Central memory CD8-positive, alpha-beta T cell (primary cell): ENCODE measurements around the gene GMIP.

Source experiments
- ATAC-seq: fragments of 150-1000 bp; cut with Tn5 transposase; replicated peaks from 2 replicates; pipeline ENCODE4 v1.10.0; 2022; ENCODE audit warnings: mild to moderate bottlenecking, moderate FRiP score, moderate number of reproducible peaks; ENCODE audit not compliant: poor library complexity, severe bottlenecking; ENCODE audit errors: extremely low read depth
- DNase-seq, 2 donors: peaks; one replicate each; pipeline ENCODE4 v3.0.0; 2021; ENCODE audit warnings: low spot score in 2 of 2
- H3K27ac Mint-ChIP-seq: one replicate; pipeline ENCODE4 v1.8.0; 2022; ENCODE audit warnings: low read depth, mild to moderate bottlenecking, moderate library complexity, mixed read lengths
- H3K27me3 Mint-ChIP-seq: one replicate; pipeline ENCODE4 v1.8.0; 2022; ENCODE audit warnings: mixed read lengths
- H3K36me3 Mint-ChIP-seq: one replicate; pipeline ENCODE4 v1.8.0; 2022; ENCODE audit warnings: mild to moderate bottlenecking, moderate library complexity, mixed read lengths; ENCODE audit not compliant: insufficient read depth
- H3K4me1 Mint-ChIP-seq: one replicate; pipeline ENCODE4 v1.8.0; 2022; ENCODE audit warnings: mixed read lengths
- H3K4me3 Mint-ChIP-seq: one replicate; pipeline ENCODE4 v1.8.0; 2022; ENCODE audit warnings: mild to moderate bottlenecking, moderate library complexity, mixed read lengths
- H3K9me3 Mint-ChIP-seq: one replicate; pipeline ENCODE4 v1.8.0; 2022; ENCODE audit warnings: mixed read lengths

GMIP gene

DNA sequence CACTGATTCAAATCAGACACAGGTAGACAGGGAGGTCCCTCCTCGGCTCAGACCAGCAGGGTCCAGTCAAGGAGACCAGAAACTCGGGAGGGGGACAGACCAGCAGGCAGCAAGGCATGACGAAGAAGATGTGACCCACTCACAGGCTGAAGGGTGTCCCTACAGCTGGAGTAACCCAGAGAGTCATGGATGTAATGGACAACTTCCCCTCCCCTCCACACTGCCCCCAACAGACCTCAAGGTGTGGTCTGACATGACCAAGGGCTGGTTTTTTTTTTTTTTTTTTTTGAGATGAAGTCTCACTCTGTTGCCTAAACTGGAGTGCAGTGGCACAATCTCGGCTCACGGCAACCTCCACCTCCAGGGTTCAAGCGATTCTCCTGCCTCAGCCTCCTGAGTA lies 59.1 kb downstream of the GMIP start:
- Mint-ChIP-seq H3K9me3 (no peaks in the 10 kb centered on the region), H3K27me3 (no peaks in the 10 kb centered on the region), H3K4me3 (no peak overlapping the region), H3K4me1 (peaks cover 22% of the 10 kb centered on the region), H3K27ac (no peak overlapping the region), H3K36me3 (peaks cover 14% of the 10 kb centered on the region)
- DNase-seq (no peak), ATAC-seq (no peak)

DNA sequence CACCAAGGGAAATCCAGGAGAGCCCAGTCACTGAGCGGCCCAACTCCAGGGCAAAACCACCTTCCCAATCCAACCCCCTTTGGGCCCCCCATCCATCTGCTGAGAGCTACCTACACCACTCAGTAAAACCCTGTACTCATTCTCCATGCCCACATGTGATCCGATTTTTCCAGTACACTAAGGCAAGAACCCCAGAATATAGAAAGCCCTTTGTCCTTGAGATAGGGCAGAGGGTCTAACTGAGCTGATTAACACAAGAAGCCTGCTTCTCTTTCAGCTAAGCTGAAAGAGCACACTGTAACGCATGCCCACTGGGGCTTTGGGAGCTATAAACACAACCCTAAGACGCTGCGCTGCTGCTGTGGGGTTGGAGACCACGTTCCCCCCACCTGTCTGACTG lies 61.0 kb downstream of the GMIP start:
- no peak for ATAC-seq
- H3K4me3 Mint-ChIP-seq: no peak overlapping the region

DNA sequence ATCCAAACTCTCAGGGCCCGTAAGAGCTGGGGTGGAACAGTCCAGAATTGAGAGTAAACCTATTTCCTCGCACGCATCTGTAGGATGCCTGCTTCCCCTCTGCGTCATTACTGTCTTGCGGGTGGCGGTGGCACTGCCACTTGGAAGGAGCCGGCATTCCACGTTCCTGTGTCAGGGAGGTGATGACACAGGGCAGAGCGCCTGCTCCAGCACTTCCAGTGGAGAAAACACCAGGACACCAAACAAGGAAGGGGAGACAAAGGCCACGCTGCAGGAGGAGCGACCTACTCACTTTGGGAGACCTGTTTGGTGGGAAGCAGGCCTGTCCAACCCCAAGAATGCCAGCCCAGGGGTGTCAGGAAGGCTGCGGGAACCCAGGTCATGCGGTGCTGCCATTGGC lies 62.1 kb downstream of the GMIP start:
- H3K27me3 Mint-ChIP-seq: no peaks in the 10 kb centered on the region
- peaks cover 16% of the 10 kb centered on the region for H3K4me1 Mint-ChIP-seq
- H3K27ac Mint-ChIP-seq: peak overlapping the region; percentile 51
- H3K4me3 Mint-ChIP-seq: peak overlapping the region; percentile 20
- H3K36me3 Mint-ChIP-seq: peaks cover 11% of the 10 kb centered on the region
- no peak for ATAC-seq
- no peaks in the 10 kb centered on the region for H3K9me3 Mint-ChIP-seq
- DNase-seq: no peak

More for the DNA sequence above, 61.0 kb downstream of the GMIP start:
- no peaks in the 10 kb centered on the region for H3K27me3 Mint-ChIP-seq
- no peaks in the 10 kb centered on the region for H3K9me3 Mint-ChIP-seq
- no peak for DNase-seq
- H3K36me3 Mint-ChIP-seq: peaks cover 11% of the 10 kb centered on the region
- H3K27ac Mint-ChIP-seq: no peak overlapping the region
- peaks cover 16% of the 10 kb centered on the region for H3K4me1 Mint-ChIP-seq

DNA sequence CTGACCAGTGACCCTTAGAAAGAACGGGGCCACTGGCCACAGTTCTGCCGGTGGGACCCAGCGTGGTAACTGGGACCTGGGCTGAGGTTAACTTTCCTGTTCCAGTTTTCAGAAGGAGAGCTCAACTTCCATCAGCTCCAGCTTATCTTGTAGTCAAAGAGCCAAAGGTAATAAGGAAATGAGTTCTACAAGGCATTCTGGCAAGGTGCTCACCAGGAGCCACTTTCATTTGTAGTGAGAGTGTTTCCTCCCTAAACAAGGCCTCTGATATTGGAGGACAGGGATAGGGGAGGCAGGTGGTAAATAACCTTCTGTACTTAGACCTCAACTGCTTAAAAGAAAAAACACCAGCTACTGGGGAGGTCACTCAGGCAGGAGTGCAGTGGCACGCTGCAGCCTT lies 63.0 kb downstream of the GMIP start:
- Mint-ChIP-seq H3K4me1 (peaks cover 16% of the 10 kb centered on the region), H3K36me3 (peaks cover 8% of the 10 kb centered on the region), H3K4me3 (no peak overlapping the region), H3K27me3 (no peaks in the 10 kb centered on the region), H3K27ac (no peak overlapping the region), H3K9me3 (no peaks in the 10 kb centered on the region)
- ATAC-seq (no peak), DNase-seq (no peak)

DNA sequence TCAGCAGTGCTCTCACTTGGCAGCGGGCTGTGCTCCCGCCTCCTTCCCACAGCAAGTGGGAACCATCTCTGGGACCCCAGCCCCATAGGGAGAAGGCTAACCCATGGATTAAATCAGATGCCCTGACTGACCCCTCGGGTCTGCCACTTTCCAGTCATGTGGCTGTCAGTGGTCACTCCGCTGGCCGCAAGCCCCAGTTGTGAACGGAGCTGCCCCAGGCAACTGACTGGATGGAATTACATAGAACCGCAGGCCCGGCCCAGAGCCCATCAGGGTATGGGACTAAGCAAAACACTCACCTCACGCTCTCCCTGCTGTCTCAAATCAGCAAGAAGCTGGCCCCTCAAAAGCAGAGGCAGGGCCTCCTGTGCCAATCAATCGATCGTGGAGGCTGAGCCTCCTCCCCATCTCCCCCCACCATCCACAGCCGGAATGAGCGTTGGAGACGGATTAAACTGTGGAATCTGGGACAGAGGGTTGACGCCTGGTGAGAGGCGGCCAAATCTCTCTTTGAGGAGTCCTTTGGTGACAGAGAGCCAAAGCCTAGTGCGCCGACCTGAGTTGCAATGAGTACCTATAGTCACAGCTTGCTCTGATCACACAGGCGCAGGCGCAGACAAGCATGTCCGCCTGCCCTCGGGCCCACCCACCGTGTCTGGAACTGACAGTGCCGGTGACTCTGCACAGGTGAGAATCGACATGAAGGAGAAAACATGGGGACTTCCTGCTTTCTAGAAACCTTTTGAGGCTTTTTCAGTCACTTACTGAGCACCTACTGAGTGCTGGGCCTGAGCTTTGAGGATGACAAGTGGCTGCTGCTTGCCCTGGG lies 63.7 kb downstream of the GMIP start:
- Mint-ChIP-seq H3K27ac (peak overlapping the region; percentile 82), H3K36me3 (peaks cover 7% of the 10 kb centered on the region), H3K9me3 (no peaks in the 10 kb centered on the region), H3K4me3 (no peak overlapping the region), H3K27me3 (no peaks in the 10 kb centered on the region), H3K4me1 (peaks cover 16% of the 10 kb centered on the region)
- no peak for DNase-seq
- no peak for ATAC-seq
